PC-3 (cell line): ENCODE results near the gene NUP93.

Experiments
- CTCF ChIP-seq: fragments of 300-600 bp; sonication (generic); conservative IDR thresholded peaks from 2 replicates; pipeline ENCODE4 v1.5.1; 2017; ENCODE audit warnings: antibody characterized with exemption, low read depth, mild to moderate bottlenecking, low read length
- EZH2 ChIP-seq: fragments of 300-600 bp; sonication (generic); IDR thresholded peaks from one replicate; pipeline ENCODE4 v1.6.1; 2017; ENCODE audit warnings: antibody characterized with exemption, mild to moderate bottlenecking, low read length; ENCODE audit not compliant: unreplicated experiment

DNA sequence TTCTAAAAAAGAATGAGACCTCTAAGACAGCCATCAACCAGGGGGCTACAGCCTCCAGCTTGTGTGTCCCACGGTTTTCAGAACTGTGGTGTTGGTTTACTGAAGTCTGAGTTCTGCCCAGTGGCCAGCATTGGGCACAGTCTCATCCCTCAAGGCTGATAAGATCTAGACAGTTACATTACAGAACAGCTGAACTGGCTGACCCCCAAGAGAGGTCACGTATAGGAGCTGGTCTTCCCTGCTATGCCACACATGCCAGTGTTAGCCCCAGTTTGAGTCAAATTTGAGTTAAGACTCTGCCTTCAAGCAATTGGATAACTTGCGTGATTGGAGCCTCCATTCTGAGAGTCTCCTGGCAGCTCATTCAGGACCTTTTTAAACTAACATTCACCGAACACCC is 14.8 kb upstream of the NUP93 start:
- TF ChIP-seq CTCF (no peak), EZH2 (no peak)
